ENCODE results near the gene C20orf204.

DNA sequence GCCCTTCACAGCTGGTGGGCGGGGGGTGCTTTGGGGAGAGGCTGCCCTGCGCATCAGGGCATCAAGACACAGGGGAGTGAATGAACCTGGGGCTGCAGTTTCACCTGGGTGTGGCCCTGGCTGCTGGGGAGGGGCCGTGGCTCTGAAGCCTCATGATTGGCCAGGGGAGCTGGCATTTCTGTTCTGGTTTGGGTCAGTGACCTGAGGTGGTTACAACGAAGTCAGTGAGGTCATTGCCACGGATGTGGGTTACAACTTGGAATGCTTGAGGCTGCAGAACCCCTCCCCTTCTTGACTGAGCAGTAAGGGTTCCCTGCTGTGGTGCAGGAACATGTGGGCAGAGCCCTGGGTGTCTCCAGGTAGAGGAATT is 30.0 kb downstream of the C20orf204 start:
- TF ChIP-seq, protein P1, sequence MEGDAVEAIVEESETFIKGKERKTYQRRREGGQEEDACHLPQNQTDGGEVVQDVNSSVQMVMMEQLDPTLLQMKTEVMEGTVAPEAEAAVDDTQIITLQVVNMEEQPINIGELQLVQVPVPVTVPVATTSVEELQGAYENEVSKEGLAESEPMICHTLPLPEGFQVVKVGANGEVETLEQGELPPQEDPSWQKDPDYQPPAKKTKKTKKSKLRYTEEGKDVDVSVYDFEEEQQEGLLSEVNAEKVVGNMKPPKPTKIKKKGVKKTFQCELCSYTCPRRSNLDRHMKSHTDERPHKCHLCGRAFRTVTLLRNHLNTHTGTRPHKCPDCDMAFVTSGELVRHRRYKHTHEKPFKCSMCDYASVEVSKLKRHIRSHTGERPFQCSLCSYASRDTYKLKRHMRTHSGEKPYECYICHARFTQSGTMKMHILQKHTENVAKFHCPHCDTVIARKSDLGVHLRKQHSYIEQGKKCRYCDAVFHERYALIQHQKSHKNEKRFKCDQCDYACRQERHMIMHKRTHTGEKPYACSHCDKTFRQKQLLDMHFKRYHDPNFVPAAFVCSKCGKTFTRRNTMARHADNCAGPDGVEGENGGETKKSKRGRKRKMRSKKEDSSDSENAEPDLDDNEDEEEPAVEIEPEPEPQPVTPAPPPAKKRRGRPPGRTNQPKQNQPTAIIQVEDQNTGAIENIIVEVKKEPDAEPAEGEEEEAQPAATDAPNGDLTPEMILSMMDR (IDR thresholded peaks at IDR 0.05) = no peak
- TF ChIP-seq POLR2A (IDR thresholded peaks at IDR 0.05) = no peak
- TF ChIP-seq POLR2AphosphoS5 (IDR thresholded peaks at IDR 0.05) = no peak

All from prostate gland (tissue), 2 donors.